Endodermal cell (in vitro differentiated cells): Measurements from ENCODE around the gene CEBPG. TPM values are rescaled to one million over a fixed set of nuclear protein-coding genes. Genes with fewer than 3 reads are reported as not detected.

Source experiments
- DNase-seq: peaks from one replicate; pipeline ENCODE4 v3.0.0-alpha.2; 2017
- H3K27ac ChIP-seq: 2 replicates; pipeline ENCODE4 v1.5.1; 2013; ENCODE audit warnings: mild to moderate bottlenecking, low read depth, low read length, moderate library complexity
- H3K27me3 ChIP-seq: 2 replicates; pipeline ENCODE4 v1.6.1; 2013; ENCODE audit warnings: mild to moderate bottlenecking, low read length, moderate library complexity; ENCODE audit not compliant: insufficient read depth, control insufficient read depth, poor library complexity, severe bottlenecking
- H3K36me3 ChIP-seq: 2 replicates; pipeline ENCODE4 v1.7.0; 2013; ENCODE audit warnings: mild to moderate bottlenecking, low read length, moderate library complexity; ENCODE audit not compliant: control insufficient read depth, insufficient read depth
- H3K4me1 ChIP-seq: one replicate; pipeline ENCODE4 v1.7.0; 2013; ENCODE audit warnings: low read length; ENCODE audit not compliant: control insufficient read depth, insufficient read depth
- H3K4me3 ChIP-seq: 2 replicates; pipeline ENCODE4 v1.5.1; 2013; ENCODE audit warnings: mild to moderate bottlenecking, low read length, moderate library complexity
- H3K9ac ChIP-seq: 2 replicates; pipeline ENCODE4 v1.6.1; 2013; ENCODE audit warnings: mild to moderate bottlenecking, low read length, moderate library complexity; ENCODE audit not compliant: poor library complexity, severe bottlenecking; ENCODE audit errors: extremely low read depth
- H3K9me3 ChIP-seq: 2 replicates; pipeline ENCODE4 v1.6.1; 2013; ENCODE audit warnings: mild to moderate bottlenecking, low read length, moderate library complexity; ENCODE audit not compliant: control insufficient read depth
- H3K27ac Mint-ChIP-seq: 2 replicates; pipeline ENCODE4 v1.8.0; 2020; ENCODE audit warnings: mixed read lengths
- H3K27me3 Mint-ChIP-seq: 2 replicates; pipeline ENCODE4 v1.8.0; 2021; ENCODE audit warnings: mild to moderate bottlenecking, mixed read lengths; ENCODE audit not compliant: insufficient read depth
- H3K36me3 Mint-ChIP-seq: 2 replicates; pipeline ENCODE4 v1.8.0; 2020; ENCODE audit warnings: low read depth, mixed read lengths
- H3K4me1 Mint-ChIP-seq: 2 replicates; pipeline ENCODE4 v1.8.0; 2020; ENCODE audit warnings: mixed read lengths
- H3K4me3 Mint-ChIP-seq: 2 replicates; pipeline ENCODE4 v1.8.0; 2020; ENCODE audit warnings: mild to moderate bottlenecking, moderate library complexity, mixed read lengths
- H3K9me3 Mint-ChIP-seq: 2 replicates; pipeline ENCODE4 v1.8.0; 2020; ENCODE audit warnings: mild to moderate bottlenecking, mixed read lengths
- CTCF ChIP-seq: fragments of 200-600 bp; sonication (generic); conservative IDR thresholded peaks from 2 replicates; pipeline ENCODE4 v1.5.0; 2021; ENCODE audit warnings: antibody characterized with exemption, mild to moderate bottlenecking
- WGBS, 2 experiments: methylation state at CpG; one replicate each; pipeline versions ENCODE4 v1.1.5 to v1.1.7; 2013; ENCODE audit warnings: missing lambda C conversion rate in 2 of 2, mixed read lengths in 1 of 2; ENCODE audit not compliant: insufficient coverage in 1 of 2, insufficient read length in 1 of 2; 5-methylcytosine and 5-hydroxymethylcytosine counted together
- total RNA-seq, 2 donors: library from RNA; stranded (reverse); fragmentation: NEBNext Ultra II Directional in 1 of 2; extraction: Animal tissue kit (Norgen Biotek cat#: 25700) in 1 of 2; gene quantifications; 2 replicates in 1 of 2; 3 replicates in 1 of 2; pipeline ENCODE4 v1.2.1, GENCODE V29; 2021

CEBPG gene
- total RNA-seq, 2 donors from 2014 or later = 31.9 to 33.8 TPM

- TF ChIP-seq CTCF = no peak
- peaks cover 9% of the 10 kb centered on the region for H3K27me3 Mint-ChIP-seq
- H3K9me3 ChIP-seq = no peaks in the 10 kb centered on the region
- no peaks in the 10 kb centered on the region for H3K9me3 Mint-ChIP-seq
- H3K27ac Mint-ChIP-seq = no peak overlapping the region
- no peaks in the 10 kb centered on the region for H3K4me1 ChIP-seq
- no peak for DNase-seq
- H3K27ac ChIP-seq = no peak overlapping the region
- H3K4me3 Mint-ChIP-seq = no peak overlapping the region
- 75 to 91% methylated on average over 4 to 5 of the region's 5 CpGs for WGBS, 2 experiments
- H3K4me3 ChIP-seq = no peak overlapping the region
- no peak overlapping the region for H3K9ac ChIP-seq
- no peaks in the 10 kb centered on the region for H3K36me3 Mint-ChIP-seq
- no peaks in the 10 kb centered on the region for H3K4me1 Mint-ChIP-seq
- H3K27me3 ChIP-seq = peaks cover 1% of the 10 kb centered on the region
- H3K36me3 ChIP-seq = no peaks in the 10 kb centered on the region
Observed at GRCh38 chr19:33335446-33335845, 38.1 kb upstream of the CEBPG start.

- Mint-ChIP-seq H3K4me1 (no peaks in the 10 kb centered on the region), H3K36me3 (no peaks in the 10 kb centered on the region)
- DNase-seq = no peak
Observed at GRCh38 chr19:33339016-33339984, 34.2 kb upstream of the CEBPG start.

GRCh38 chr19:33340991-33341390, 32.5 kb upstream of the CEBPG start:
- H3K9me3 ChIP-seq = no peaks in the 10 kb centered on the region
- Mint-ChIP-seq H3K4me1 (no peaks in the 10 kb centered on the region), H3K9me3 (no peaks in the 10 kb centered on the region), H3K27me3 (peaks cover 21% of the 10 kb centered on the region), H3K27ac (no peak overlapping the region), H3K36me3 (no peaks in the 10 kb centered on the region), H3K4me3 (no peak overlapping the region)
- H3K27ac ChIP-seq = no peak overlapping the region
- H3K27me3 ChIP-seq = peaks cover 27% of the 10 kb centered on the region
- TF ChIP-seq CTCF = no peak
- H3K4me3 ChIP-seq = no peak overlapping the region
- no peak overlapping the region for H3K9ac ChIP-seq
- H3K36me3 ChIP-seq = no peaks in the 10 kb centered on the region
- H3K4me1 ChIP-seq = no peaks in the 10 kb centered on the region
- no peak for DNase-seq
- 58 to 70% methylated on average over 2 of the region's 2 CpGs for WGBS, 2 experiments

More at GRCh38 chr19:33339016-33339984, 34.2 kb upstream of the CEBPG start:
- Histone ChIP-seq H3K4me1 (no peaks in the 10 kb centered on the region), H3K9ac (no peak overlapping the region), H3K27ac (no peak overlapping the region), H3K9me3 (no peaks in the 10 kb centered on the region), H3K4me3 (no peak overlapping the region), H3K27me3 (peaks cover 12% of the 10 kb centered on the region), H3K36me3 (no peaks in the 10 kb centered on the region)
- Mint-ChIP-seq H3K27ac (no peak overlapping the region), H3K27me3 (peaks cover 20% of the 10 kb centered on the region), H3K4me3 (no peak overlapping the region), H3K9me3 (no peaks in the 10 kb centered on the region)
- no peak for TF ChIP-seq CTCF
- 85 to 92% methylated on average over 6 to 8 of the region's 8 CpGs for WGBS, 2 experiments
